Muscle of arm (tissue), 14 donors: ENCODE measurements around the gene CCDC141. TPM values are rescaled to one million over a fixed set of nuclear protein-coding genes. Genes with fewer than 3 reads are reported as not detected.
"Not testable (repeated sequence)": the region's sequence is repeated elsewhere in the genome, so short reads cannot be mapped to it uniquely, and the experiment has no call there.

ENCODE experiments used
- DNase-seq: peaks from one replicate; pipeline ENCODE4 v3.0.0-alpha.2; 2013
- long read RNA-seq, 11 donors: transcript quantifications; one replicate each; lab custom pipeline, GENCODE V29; 2026
- polyA plus RNA-seq, 12 donors: library from polyadenylated mRNA; unstranded; fragments of 120-200 nt; gene quantifications; one replicate each; pipeline ENCODE4 v1.2.1, GENCODE V29; 2013; ENCODE audit not compliant: insufficient read length in 12 of 12

The CCDC141 gene
- 10 to 100 TPM in 11 of 12 donors, not detected in 1; 20.9 to 82.6 (median 69.1) TPM for polyA plus RNA-seq
- long read RNA-seq, donor 1: 0 reads
- long read RNA-seq, donor 2, partial matches to known transcripts: 9 of 9 reads
- long read RNA-seq, donor 2, other reads (novel, unspliced or antisense): 0 of 9 reads
- long read RNA-seq, donor 3: 0 reads
- long read RNA-seq, donor 4: 0 reads
- long read RNA-seq, donor 5, full-length matches to known transcripts: 1 of 24 reads
- long read RNA-seq, donor 5, partial matches to known transcripts: 23 of 24 reads
- long read RNA-seq, donor 5, other reads (novel, unspliced or antisense): 0 of 24 reads
- long read RNA-seq, donor 6, partial matches to known transcripts: 0 of 1 reads
- long read RNA-seq, donor 6, other reads (novel, unspliced or antisense): 0 of 1 reads
- long read RNA-seq, donor 7: 0 reads
- long read RNA-seq, donor 8, full-length matches to known transcripts: 2 of 2 reads
- long read RNA-seq, donor 8, partial matches to known transcripts: 0 of 2 reads
- long read RNA-seq, donor 8, other reads (novel, unspliced or antisense): 0 of 2 reads
- long read RNA-seq, donor 9: 0 reads
- long read RNA-seq, donor 10, full-length matches to known transcripts: 1 of 6 reads
- long read RNA-seq, donor 10, partial matches to known transcripts: 5 of 6 reads
- long read RNA-seq, donor 10, other reads (novel, unspliced or antisense): 0 of 6 reads
- long read RNA-seq, donor 11, full-length matches to known transcripts: 1 of 1 reads
- long read RNA-seq, donor 11, partial matches to known transcripts: 0 of 1 reads
- long read RNA-seq, donor 11, other reads (novel, unspliced or antisense): 0 of 1 reads

GRCh38 chr2:179049546-179050311, at the start of gene CCDC141:
Gene CCDC141 (minus strand): TSS chr2:179050137. CDS start chr2:179049941, 196 bp downstream.
- DNase-seq: no peak

GRCh38 chr2:179098080-179098689, 48.2 kb upstream of the CCDC141 start:
- no peak for DNase-seq

DNA sequence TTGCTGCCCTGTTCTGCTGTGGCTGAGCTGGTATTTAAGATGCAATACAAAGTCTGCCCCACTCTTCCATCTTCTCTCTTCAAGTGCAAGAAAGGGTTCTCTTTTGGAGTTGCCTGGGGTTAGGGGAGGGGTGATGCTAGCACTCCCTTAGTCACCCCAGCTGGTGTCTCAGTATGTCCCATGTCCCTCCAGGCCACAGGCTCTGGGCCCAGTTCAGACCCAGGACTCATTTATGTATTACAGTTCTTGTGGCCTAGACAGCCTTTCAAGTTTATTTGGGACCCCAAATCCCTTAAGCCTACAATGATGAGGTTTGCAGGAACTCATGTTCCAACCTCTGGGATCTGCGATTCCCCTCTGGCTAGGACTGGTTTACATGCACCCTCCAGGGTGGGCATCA, 47.2 kb upstream of the CCDC141 start:
- DNase-seq: no peak

GRCh38 chr2:179096090-179096489, 46.2 kb upstream of the CCDC141 start:
- no peak for DNase-seq

GRCh38 chr2:179092912-179093311, 43.0 kb upstream of the CCDC141 start:
- DNase-seq: not testable (repeated sequence)

- DNase-seq: no peak
Observed at GRCh38 chr2:179082697-179083096, 32.8 kb upstream of the CCDC141 start.

DNA sequence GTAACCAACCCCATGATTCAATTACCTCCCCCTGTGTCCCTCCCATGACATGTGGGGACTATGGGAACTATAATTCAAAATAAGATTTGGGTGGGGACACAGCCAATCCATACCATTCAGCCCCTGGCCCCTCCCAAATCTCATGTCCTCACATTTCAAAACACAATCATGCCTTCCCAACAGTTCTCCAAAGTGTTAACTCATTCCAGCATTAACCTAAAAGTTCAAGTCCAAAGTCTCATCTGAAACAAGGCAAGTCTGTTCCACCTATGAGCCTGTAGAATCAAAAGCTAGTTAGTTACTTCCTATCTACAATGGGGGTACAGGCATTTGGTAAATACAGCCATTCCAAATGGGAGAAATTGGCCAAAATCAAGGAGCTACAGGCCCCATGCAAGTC, 32.0 kb upstream of the CCDC141 start:
- DNase-seq: no peak

GRCh38 chr2:179072527-179072926, 22.6 kb upstream of the CCDC141 start:
- DNase-seq: no peak

DNA sequence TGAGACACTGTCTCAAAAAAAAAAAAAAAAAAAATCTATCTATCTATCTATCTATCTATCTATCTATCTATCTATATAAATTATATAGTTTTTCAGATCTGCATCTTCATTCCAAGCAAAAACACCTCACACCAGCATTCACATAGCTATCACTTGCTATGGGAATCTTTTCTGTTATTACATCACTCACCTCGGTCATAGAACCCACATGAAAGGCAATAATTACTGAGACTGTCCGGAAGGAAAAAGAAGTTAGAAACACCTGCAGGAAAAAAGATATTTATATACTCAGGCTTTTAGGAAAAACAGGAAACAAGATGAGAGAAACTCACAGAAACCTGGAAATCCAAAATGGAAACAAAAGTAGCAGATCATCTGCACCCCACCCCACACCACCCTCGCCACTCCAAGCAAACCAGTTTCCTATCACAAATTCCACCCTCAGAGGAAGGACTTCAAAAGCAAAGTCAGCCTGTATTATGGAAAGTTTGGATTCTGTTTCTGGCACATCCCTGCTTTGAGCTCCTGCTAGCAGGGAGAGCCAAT, 21.9 kb upstream of the CCDC141 start:
- no peak for DNase-seq

DNA sequence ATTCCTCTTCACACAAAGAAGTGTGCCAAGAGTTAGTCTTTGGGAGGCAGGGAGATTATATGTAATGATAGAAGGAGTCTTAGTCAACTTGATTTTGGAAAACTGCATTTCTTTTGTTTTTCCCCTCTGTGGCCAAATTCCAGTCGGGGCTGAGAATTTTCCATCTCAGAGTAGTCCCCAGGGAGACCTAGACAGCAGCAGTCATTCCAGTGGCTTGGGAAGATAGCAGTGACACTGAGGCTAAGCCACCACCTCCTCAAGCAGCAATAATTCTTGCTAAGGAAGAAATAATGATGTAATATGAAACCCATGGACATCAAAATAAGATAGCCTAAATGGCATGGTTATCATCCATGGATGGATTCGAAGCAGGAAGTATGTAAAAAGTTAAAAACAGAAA, 21.0 kb upstream of the CCDC141 start:
- no peak for DNase-seq

DNA sequence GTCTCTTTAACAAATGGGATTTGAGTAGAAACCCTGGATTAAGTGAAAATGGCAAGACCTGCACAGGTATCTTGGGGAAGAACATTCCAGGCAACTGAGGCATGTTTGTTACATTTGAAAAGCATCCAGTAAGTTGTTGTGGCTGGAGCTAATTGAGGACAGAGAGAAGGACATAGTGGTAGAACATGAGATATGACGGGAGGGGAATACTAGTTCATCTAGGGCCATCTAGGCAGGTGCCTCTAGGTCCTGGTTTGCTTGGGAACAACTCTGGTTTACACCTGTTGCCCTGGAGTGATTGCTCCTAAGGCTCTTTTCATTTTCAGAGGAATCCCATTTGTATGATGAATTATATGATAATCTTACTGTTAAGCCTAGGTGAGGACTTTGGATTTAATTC, 19.7 kb upstream of the CCDC141 start:
- DNase-seq: no peak

DNA sequence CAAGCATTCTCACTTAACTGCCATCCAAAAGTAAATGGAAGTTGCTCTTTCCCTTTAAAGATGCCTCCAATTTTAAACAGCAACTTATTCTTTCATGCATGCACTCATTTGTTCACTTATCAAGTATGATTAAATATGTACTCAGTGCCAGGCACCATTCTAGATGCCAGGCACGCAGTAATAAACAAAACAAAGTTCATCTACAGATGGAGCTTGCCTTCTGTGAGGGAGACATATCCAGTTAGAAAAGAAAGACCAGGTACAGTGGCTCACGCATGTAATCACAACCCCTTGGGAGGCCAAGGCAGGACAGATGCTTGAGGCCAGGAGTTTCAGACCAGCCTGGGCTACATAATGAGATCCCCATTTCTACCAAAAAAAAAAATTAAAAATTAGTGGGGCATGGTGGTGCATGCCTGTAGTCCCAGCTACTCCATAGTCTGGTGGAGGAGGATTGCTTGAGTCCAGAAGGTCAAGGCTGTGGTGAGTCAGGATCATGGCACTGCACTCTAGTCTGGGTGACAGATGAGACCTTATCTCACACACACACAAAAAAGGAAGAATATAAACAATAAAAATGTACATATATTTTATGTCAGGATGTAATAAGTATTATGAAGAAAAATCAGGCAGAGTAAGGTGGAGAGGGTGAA, 19.2 kb upstream of the CCDC141 start:
- no peak for DNase-seq

DNA sequence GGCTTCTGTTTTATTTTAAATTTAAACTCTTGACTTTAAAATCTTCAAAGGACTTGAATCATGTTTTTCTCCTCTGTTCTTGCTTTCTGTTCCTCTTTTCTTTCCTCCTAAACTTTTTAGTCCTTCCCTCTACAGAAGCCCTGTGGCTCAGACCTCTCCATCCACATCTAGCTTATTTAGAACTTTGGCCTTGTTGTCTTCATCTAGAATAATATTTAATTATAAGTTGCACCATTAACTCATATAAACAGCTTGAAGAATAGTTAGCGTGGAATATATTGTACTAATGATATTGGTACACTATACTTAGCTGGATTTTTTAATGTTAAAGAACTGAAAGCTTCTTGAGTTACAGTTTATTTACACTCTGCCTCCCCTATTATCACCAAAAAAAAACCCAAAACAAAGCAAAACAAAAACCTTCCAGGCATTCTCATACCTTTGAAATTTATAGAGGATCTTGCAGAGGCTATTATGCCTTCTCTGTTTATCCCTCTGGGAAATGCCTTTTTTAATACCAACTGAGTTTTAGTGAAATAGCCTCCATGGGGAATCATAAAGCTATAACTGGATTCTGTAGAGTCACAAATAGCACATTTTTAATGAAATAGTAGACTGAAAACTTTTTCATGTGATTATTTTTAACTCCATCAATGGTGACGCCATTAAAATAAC, 9.2 kb upstream of the CCDC141 start:
- DNase-seq: no peak

DNA sequence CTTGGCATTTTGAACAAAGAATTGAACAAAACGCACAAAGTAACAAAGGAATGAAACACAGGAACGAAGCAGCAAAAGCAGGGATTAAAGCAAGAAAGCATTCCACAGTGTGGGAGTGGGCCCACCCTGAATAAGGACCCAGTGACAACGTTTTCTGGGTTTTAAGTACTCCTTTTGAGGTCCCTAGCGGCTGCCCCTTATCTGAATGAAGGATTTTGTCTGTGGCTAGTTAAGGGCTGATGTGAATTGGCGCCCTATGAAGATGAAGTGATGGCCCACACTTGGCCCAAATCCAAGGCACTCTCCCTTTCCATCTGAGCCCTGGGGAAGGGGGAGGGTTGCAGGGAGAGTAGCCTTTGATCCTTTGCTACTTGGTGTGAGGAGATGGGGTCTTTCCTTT, 7.8 kb upstream of the CCDC141 start:
- DNase-seq: no peak

- DNase-seq: not testable (repeated sequence)
Observed at GRCh38 chr2:179053568-179053967, 3.6 kb upstream of the CCDC141 start.

DNA sequence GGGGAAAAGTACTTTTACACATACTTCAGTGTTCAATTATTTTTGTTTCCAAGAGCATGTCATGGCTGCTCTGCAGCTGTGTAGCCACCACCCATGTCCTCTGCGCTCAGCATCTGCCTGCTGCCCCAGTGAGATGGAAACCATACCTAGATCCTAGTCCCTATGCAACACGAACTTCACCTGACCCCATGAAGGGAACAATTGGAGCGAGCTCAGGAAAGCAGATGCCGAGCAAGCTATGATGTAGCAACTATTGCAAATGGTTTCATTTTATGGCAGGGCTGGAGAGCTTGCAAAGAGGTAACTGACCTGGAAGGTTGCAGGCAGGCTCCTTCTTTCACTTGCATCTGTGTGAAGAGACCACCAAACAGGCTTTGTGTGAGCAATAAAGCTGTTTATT, 1.3 kb upstream of the CCDC141 start:
- DNase-seq: no peak

- no peak for DNase-seq
Observed at GRCh38 chr2:179050755-179051154, 818 bp upstream of the CCDC141 start.

DNA sequence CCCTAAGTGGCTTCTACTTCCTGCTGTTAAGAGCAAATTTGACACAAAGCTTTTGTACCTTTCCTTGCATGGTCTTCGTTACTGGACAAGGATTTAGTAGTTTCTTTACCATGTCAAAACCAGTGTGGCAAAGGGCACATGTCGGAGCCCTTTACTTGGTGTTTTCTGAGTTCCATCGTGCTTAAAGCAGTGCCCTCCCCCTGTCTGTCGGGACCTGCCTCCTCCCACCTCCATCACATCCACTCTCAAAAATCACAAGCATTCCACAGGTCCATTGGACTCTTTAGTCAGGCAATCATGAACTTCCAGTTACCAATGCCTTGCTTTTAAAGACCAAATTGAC, 763 bp downstream of the CCDC141 start:
- DNase-seq: no peak

DNA sequence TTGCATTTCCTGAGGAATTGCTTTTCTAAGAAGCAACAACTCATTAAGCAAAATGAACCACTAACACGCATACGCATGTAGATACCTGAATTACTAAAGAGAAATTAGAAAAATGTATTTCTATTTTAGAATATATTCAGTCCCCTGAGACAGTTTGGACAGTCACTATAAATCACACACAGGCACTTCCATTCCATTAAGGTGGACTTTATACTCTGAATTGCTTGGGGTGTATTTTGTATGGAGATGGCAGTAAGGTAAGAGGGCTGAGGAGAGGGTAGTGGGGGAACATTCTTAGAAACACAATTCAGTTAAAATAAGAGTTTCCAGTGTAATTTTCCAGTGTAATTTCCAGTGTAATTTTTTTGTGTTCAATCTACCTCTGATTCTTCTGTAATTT, 1.8 kb downstream of the CCDC141 start:
- no peak for DNase-seq

- DNase-seq: not testable (repeated sequence)
Observed at GRCh38 chr2:179045602-179046001, 4.3 kb downstream of the CCDC141 start.
